BLaER1 treated with 17β-estradiol and CSF1 and Interleukin-3, amounts not matched to agents 10 nM and 100 nM (cell line): ENCODE data around the gene RCC2.

ENCODE experiments used
- H3K27ac ChIP-seq, 11 experiments: shearing (Covaris generic); formaldehyde crosslinking; 2 replicates each; pipeline ENCODE4 v1.8.1; 2022
- H3K27me3 ChIP-seq, 11 experiments: shearing (Covaris generic); formaldehyde crosslinking; 2 replicates each; pipeline ENCODE4 v1.8.1; 2022
- H3K36me3 ChIP-seq, 11 experiments: shearing (Covaris generic); formaldehyde crosslinking; 2 replicates each; pipeline ENCODE4 v1.8.1; 2022
- H3K4me1 ChIP-seq, 10 experiments: shearing (Covaris generic); formaldehyde crosslinking; 2 replicates each; pipeline ENCODE4 v1.8.1; 2022
- H3K4me2 ChIP-seq, 11 experiments: shearing (Covaris generic); formaldehyde crosslinking; 2 replicates each; pipeline ENCODE4 v1.8.1; 2022
- H3K4me3 ChIP-seq, 10 experiments: shearing (Covaris generic); formaldehyde crosslinking; 2 replicates each; pipeline ENCODE4 v1.8.1; 2022
- H3K9ac ChIP-seq, 11 experiments: shearing (Covaris generic); formaldehyde crosslinking; 2 replicates each; pipeline ENCODE4 v1.8.1; 2022
- H3K9me3 ChIP-seq, 11 experiments: shearing (Covaris generic); formaldehyde crosslinking; replicated peaks in 1 of 11; 2 replicates each; pipeline ENCODE4 v1.8.1; 2022
- H4K20me1 ChIP-seq, 11 experiments: shearing (Covaris generic); formaldehyde crosslinking; 2 replicates each; pipeline ENCODE4 v1.8.1; 2022
- Cebpa-rat ChIP-seq, 11 experiments: shearing (Covaris generic); IDR thresholded peaks; 2 replicates each; pipeline ENCODE4 v1.8.1; 2022

Gene RCC2

DNA sequence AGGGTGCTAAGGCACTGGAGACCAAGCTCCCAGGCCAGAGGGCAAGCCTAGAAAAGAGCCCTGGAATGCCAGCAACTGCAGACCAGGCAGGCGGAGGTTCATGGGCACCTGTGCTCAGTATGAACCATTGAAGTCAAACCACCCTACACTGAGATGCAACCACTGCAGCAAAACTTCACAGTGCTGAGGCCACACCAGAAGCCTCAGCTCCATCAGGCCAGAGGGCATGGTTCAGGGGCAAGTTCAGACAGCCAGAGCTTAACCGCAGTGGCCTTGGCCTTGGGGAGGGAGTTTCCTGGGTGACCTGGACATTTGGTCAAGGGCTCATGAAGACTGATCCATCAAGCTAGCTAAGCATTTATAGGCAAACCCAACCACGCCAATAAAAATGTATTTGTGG, 7.1 kb downstream of the RCC2 start:
- peak overlapping the region in 9 of 11 experiments; percentile 44 to 72 (median 59); a peak in 17 of 22 replicates for H3K27ac ChIP-seq
- TF ChIP-seq Cebpa-rat (IDR thresholded peaks at IDR 0.05) = no peak
- H3K27me3 ChIP-seq = no peaks in the 10 kb centered on the region
- H3K4me3 ChIP-seq = peak overlapping the region in 5 of 10 experiments; percentile 2 to 42 (median 19); a peak in 6 of 20 replicates
- H3K9ac ChIP-seq = peak overlapping the region in 10 of 11 experiments; percentile 5 to 53 (median 39); a peak in 15 of 22 replicates
- no peaks in the 10 kb centered on the region for H3K9me3 ChIP-seq
- peak overlapping the region; percentile 36 to 99 (median 89) for H3K4me2 ChIP-seq
- peaks cover 100% of the 10 kb centered on the region in 11 experiments for H4K20me1 ChIP-seq
- peaks cover 56 to 89% (median 69%) of the 10 kb centered on the region in 10 experiments for H3K4me1 ChIP-seq
- peaks cover 64 to 100% (median 95%) of the 10 kb centered on the region in 11 experiments for H3K36me3 ChIP-seq

DNA sequence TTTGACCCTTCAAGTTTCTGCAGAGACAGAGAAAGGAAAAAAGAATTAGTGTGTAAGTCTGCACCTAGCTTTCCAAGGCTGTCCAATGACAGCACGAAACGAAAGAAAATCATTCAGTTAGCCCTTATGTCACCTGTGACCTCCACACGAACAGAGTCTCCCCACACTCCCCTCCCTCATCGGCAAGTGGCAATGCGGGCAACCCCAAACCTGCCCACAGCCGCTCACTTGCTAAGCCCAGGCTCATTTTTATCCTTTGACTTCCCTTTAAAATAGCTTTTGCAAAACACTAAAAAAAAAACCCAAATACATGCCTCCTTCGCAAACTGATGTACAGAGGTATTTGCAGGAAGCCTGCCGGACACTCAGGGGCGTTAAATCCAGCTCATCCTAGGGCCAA, 10.3 kb downstream of the RCC2 start:
- Histone ChIP-seq H3K4me1 (peaks cover 27 to 81% (median 39%) of the 10 kb centered on the region in 10 experiments), H3K36me3 (peaks cover 78 to 100% (median 95%) of the 10 kb centered on the region in 11 experiments), H3K4me3 (no peak overlapping the region), H3K9ac (peak overlapping the region in 3 of 11 experiments; percentile 7 to 21 (median 14); a peak in 2 of 22 replicates), H3K4me2 (0 out of 22 replicates have a peak overlapping the region, but pooled peaks of 1 of the 11 experiments have one; percentile 94), H3K27ac (0 out of 22 replicates have a peak overlapping the region, but pooled peaks of 1 of the 11 experiments have one; percentile 46), H4K20me1 (peaks cover 100% of the 10 kb centered on the region in 11 experiments), H3K9me3 (no peaks in the 10 kb centered on the region), H3K27me3 (no peaks in the 10 kb centered on the region)
- no peak for TF ChIP-seq Cebpa-rat (IDR thresholded peaks at IDR 0.05)

DNA sequence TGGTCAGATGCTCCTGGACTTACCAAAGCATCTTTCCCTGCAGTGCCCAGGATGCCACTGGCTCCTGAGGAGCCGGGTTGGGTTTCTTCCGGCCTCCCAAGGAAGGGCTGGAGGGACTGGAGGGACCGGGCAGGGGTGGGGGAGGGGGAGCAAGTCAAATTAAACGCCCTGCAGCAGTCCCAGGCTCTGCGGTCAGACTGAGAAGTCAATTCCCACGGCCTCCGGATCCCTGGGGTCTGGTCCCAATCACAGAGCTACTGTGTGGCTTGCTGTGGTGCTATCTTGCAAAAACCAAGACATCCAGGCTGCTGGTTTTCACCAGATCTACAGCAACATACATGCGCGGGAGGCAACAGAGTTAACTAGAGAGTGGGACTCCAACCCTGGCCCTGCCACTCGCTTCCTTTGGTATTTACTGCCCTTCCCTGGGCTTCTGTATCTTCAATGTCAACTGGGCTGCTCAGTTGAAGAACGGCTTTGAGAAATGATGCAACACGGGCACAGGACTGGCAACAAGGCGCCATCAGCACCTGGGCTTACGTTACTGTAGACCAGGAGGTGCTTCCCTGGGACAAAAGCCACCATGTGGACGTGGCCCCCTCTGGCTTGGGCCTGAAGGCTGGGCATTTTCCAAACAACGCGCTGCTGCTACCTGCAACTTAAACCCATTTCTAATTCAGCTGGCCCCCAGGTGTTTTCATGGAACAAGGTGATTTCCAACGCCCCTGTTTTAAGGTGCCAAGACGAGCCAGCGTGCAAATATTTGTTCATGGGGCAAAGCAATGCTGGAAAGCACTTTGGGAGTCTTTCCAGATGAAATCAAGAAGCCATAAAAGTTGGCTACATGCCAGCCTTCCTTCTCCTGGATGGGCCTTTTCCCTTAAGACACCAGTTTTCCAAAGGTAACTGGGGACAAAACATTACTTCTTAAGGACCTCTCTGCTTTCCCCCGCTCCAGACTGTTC, 11.5 kb downstream of the RCC2 start:
- no peak overlapping the region for H3K4me3 ChIP-seq
- no peaks in the 10 kb centered on the region for H3K27me3 ChIP-seq
- H3K4me1 ChIP-seq = peaks cover 15 to 69% (median 27%) of the 10 kb centered on the region in 10 experiments
- H3K27ac ChIP-seq = no peak overlapping the region
- no peaks in the 10 kb centered on the region for H3K9me3 ChIP-seq
- peak overlapping the region in 2 of 11 experiments; percentile 12 to 30; a peak in 1 of 22 replicates for H3K9ac ChIP-seq
- H4K20me1 ChIP-seq = peaks cover 100% of the 10 kb centered on the region in 11 experiments
- peaks cover 79 to 100% (median 95%) of the 10 kb centered on the region in 11 experiments for H3K36me3 ChIP-seq
- no peak overlapping the region for H3K4me2 ChIP-seq
- TF ChIP-seq Cebpa-rat (IDR thresholded peaks at IDR 0.05) = no peak

DNA sequence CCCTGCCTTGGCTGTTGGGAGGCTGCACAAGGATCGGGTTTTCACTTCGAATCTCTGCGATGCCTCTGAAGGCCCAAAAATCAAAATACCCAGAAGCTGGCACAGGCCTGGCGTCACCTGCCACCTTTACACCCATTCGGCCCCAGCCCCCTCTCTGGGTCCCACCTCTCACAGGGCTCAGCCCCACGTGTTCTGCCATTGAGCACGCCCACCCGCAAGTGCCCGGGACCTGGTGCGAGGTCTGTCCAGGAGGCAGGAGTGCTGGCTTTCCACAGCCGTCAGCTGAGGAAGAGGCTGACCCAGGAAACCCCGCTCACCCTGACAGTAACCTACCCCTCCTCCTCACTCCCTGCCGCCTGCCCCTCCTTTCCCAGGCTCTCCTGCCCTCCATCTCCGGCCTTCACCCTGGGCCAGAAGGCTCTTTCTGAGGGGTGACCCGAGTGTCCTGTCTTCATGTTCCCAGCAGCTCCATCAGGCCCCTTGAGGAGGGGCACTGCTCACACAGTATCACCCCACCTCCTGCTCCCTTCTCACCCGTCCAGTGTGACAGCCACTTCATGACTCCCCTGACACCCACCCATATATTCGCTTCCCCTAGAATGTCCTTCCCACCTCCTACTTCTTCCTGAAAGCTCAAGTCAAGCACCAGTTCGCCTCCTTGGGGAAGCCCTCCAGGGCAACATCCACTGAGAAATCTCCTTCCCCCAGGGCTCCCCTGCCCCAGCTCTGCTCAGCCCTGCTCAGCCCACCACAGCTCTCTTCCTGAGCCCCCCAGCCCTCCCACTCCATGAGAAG, 13.5 kb downstream of the RCC2 start:
- Histone ChIP-seq H4K20me1 (peaks cover 94 to 100% (median 100%) of the 10 kb centered on the region in 11 experiments), H3K9ac (peak overlapping the region in 5 of 11 experiments; percentile 1 to 35 (median 12); a peak in 4 of 22 replicates), H3K4me2 (no peak overlapping the region), H3K4me1 (peaks cover 0 to 49% (median 8%) of the 10 kb centered on the region in 10 experiments; a peak in 12 of 20 replicates), H3K9me3 (no peaks in the 10 kb centered on the region), H3K4me3 (no peak overlapping the region), H3K27ac (peak overlapping the region in 4 of 11 experiments; percentile 7 to 40 (median 13); a peak in 2 of 22 replicates), H3K36me3 (peaks cover 92 to 100% (median 100%) of the 10 kb centered on the region in 11 experiments), H3K27me3 (no peaks in the 10 kb centered on the region)
- TF ChIP-seq Cebpa-rat (IDR thresholded peaks at IDR 0.05) = no peak

DNA sequence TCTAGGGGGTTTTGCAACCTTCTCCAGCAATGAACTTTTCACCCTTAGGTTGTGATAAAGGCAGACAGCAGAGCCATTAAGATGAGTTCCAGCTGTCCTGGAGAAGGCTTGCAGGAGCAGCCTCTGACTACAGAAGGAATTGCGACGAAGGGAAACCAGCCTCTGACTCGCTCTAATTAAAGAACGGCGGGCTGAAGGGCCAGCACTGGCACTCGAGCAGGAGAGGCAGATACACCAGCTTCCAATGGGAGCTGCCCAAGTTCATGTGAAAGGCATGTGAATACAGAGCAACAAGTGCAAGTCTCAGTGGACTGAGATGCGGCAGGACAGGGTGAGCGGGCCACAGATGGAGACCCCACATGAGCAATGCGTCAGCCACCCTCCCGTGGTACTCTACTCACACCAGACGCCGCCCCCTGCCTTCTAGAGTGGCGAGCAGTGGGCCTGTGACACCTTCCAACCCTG, 15.7 kb downstream of the RCC2 start:
- no peak overlapping the region for H3K4me2 ChIP-seq
- H3K36me3 ChIP-seq = peaks cover 97 to 100% (median 100%) of the 10 kb centered on the region in 11 experiments
- H3K9me3 ChIP-seq = no peaks in the 10 kb centered on the region
- peaks cover 0 to 35% (median 9%) of the 10 kb centered on the region in 10 experiments; a peak in 9 of 20 replicates for H3K4me1 ChIP-seq
- no peak for TF ChIP-seq Cebpa-rat (IDR thresholded peaks at IDR 0.05)
- H3K9ac ChIP-seq = 0 out of 22 replicates have a peak overlapping the region, but pooled peaks of 2 of the 11 experiments have one; percentile 0 to 15
- no peak overlapping the region for H3K27ac ChIP-seq
- H4K20me1 ChIP-seq = peaks cover 93 to 100% (median 100%) of the 10 kb centered on the region in 11 experiments
- H3K27me3 ChIP-seq = no peaks in the 10 kb centered on the region
- H3K4me3 ChIP-seq = no peak overlapping the region

DNA sequence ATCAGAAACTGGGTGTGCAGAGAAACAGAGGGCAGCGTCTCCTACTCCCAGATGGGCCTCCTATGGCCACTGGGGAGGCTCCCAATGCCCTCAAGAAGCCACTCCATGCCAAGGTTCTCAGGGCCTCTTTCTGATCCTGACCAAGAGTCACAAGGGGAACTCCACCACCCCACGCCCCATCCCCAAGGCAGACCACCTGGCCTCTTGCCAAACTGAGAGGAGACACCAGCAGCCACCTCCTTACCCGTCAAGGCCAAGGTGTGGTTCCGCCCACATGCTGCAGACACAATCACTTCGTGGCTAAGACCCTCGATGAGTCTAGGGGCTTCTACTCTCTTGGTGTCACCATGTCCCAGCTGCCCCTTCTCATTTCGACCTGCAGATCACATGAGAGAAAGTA, 17.0 kb downstream of the RCC2 start:
- TF ChIP-seq Cebpa-rat (IDR thresholded peaks at IDR 0.05) = no peak
- Histone ChIP-seq H3K27ac (peak overlapping the region in 1 of 11 experiments; percentile 11; a peak in 1 of 22 replicates), H3K9me3 (no peaks in the 10 kb centered on the region), H3K4me2 (no peak overlapping the region), H3K4me1 (peaks cover 0 to 31% (median 9%) of the 10 kb centered on the region in 10 experiments; a peak in 9 of 20 replicates), H3K4me3 (no peak overlapping the region), H3K27me3 (no peaks in the 10 kb centered on the region), H3K9ac (0 out of 22 replicates have a peak overlapping the region, but pooled peaks of 1 of the 11 experiments have one; percentile 3), H3K36me3 (peaks cover 97 to 100% (median 100%) of the 10 kb centered on the region in 11 experiments), H4K20me1 (peaks cover 80 to 100% (median 100%) of the 10 kb centered on the region in 11 experiments)

DNA sequence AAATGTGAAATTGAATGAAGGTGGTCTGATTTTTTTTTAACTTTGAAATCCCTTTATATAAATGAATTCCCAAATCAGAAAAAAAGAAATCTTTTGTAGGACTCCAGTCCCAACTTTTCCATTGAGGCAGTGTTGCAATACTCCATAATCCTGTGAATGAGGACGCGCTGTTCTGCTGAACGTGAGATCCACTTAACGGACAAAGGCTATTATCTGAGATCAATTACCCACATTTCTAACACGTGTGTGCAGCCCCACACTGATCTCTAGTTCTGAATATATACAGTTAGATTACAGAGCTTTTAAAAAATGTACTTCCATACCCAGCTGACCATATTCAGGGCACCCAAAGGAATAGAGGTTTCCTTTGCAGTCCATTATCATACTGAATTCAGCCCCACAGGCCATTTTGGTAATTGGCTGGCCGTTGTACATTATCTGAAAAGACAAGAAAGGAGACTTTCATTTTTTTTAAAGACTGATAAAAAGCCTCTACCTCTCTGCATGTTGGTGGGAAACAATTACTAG, 19.0 kb downstream of the RCC2 start:
- no peak for TF ChIP-seq Cebpa-rat (IDR thresholded peaks at IDR 0.05)
- no peaks in the 10 kb centered on the region for H3K27me3 ChIP-seq
- H3K36me3 ChIP-seq = peaks cover 96 to 100% (median 98%) of the 10 kb centered on the region in 11 experiments
- no peaks in the 10 kb centered on the region for H3K9me3 ChIP-seq
- no peak overlapping the region for H3K9ac ChIP-seq
- H4K20me1 ChIP-seq = peaks cover 65 to 100% (median 98%) of the 10 kb centered on the region in 11 experiments
- H3K27ac ChIP-seq = no peak overlapping the region
- H3K4me2 ChIP-seq = no peak overlapping the region
- peaks cover 0 to 21% (median 6%) of the 10 kb centered on the region in 10 experiments; a peak in 9 of 20 replicates for H3K4me1 ChIP-seq
- H3K4me3 ChIP-seq = no peak overlapping the region
